Activated naive CD8-positive, alpha-beta T cell (primary cell): ENCODE measurements around the gene SCN5A.

Experiments used
- H3K27ac Mint-ChIP-seq: one replicate; pipeline ENCODE4 v1.8.0; 2021; ENCODE audit warnings: mixed read lengths
- H3K27me3 Mint-ChIP-seq: one replicate; pipeline ENCODE4 v1.8.0; 2021; ENCODE audit warnings: mixed read lengths
- H3K36me3 Mint-ChIP-seq: one replicate; pipeline ENCODE4 v1.8.0; 2021; ENCODE audit warnings: mixed read lengths
- H3K4me1 Mint-ChIP-seq: one replicate; pipeline ENCODE4 v1.8.0; 2021; ENCODE audit warnings: low read depth, mixed read lengths
- H3K4me3 Mint-ChIP-seq: one replicate; pipeline ENCODE4 v1.8.0; 2021; ENCODE audit warnings: mild to moderate bottlenecking, mixed read lengths
- H3K9me3 Mint-ChIP-seq: one replicate; pipeline ENCODE4 v1.8.0; 2021; ENCODE audit warnings: low read depth, mixed read lengths

The SCN5A gene

DNA sequence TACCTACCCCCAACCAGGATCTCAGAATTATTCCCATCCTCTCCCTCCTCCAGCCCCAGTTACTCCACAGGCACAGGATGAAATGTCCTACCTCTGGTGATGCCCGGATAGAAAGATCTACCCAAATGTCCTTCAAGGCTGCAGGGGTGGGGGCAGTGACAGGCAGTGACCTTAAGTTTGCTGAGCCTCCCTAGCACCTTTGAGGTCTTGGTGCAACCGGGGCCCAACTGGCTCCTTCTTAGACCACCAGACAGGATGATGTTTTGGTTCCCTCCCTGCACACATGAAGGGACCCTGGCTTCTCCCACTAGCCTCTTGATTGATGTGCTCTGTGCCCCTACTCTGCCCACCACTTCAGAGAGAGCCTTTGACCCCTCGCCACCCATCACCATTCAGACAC lies 117.0 kb downstream of the SCN5A start:
- Mint-ChIP-seq H3K36me3 (peaks cover 19% of the 10 kb centered on the region), H3K4me1 (peaks cover 2% of the 10 kb centered on the region), H3K27ac (no peak overlapping the region), H3K9me3 (no peaks in the 10 kb centered on the region), H3K27me3 (no peaks in the 10 kb centered on the region), H3K4me3 (no peak overlapping the region)

DNA sequence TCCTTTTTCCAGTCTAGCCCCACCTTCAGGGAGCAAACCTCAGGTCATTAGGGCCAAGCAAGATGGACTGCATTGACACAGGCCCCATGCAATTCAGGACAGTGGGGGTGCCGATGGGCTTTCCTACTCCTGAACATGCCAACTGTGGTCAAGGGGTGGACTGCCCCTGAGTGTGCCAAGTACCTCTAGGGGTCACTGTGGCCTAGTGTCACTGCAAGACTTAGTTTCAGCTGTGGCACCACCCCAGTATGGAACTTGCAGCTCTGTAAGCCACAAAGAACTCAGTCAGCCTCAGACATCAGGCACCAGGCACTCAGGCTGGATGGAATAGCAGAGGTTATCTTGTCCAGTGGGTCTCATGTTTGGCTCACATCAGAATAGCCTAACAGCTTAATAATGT lies 121.0 kb downstream of the SCN5A start:
- H3K4me3 Mint-ChIP-seq = no peak overlapping the region
- H3K27me3 Mint-ChIP-seq = no peaks in the 10 kb centered on the region
- H3K36me3 Mint-ChIP-seq = peaks cover 16% of the 10 kb centered on the region
- no peaks in the 10 kb centered on the region for H3K9me3 Mint-ChIP-seq
- no peaks in the 10 kb centered on the region for H3K4me1 Mint-ChIP-seq
- no peak overlapping the region for H3K27ac Mint-ChIP-seq

DNA sequence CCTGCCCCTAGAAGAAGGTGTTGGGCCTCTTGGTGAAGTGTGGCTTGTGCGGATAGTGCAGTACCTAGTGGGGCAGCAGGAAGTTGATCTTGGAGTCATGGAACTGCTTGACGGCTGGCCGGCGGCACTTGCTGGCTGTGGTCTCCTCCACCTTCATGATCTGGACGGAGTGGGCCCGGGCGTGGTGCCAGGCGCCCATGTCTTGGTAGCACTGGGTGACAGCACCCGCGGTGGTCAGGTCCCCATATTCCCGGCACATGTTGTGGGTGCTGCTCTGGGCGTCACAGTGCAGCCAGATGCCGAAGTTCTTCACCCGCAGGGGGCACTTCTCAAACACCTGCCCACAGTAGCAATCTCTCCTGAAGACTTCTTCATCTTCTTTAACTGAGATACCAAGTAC lies 122.7 kb downstream of the SCN5A start:
- H3K36me3 Mint-ChIP-seq = peaks cover 16% of the 10 kb centered on the region
- no peaks in the 10 kb centered on the region for H3K9me3 Mint-ChIP-seq

DNA sequence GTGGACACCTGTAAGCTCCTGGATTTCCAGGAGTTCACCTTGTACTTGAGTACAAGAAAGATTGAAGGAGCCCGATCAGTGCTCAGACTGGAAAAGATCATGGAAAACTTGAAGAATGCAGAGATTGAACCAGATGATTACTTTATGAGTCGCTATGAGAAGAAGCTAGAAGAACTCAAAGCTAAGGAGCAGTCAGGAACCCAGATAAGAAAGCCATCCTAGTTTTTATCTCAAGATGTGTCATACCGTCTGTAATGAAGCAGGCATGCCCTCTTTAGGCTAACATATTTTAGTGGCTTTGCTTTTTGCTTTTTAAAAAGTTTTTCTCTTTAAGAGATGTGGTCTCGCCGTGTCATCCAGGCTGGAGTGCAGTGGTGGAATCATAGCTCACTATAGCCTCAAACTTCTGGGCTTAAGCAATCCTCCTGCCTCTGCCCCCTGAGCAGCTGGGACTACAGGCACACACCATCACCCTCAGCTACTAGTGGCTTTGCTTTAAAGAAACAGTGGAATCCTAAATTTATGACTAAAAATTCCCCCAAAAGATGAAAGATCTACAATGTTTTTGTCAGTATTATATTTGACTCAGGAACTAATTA lies 125.2 kb downstream of the SCN5A start:
- H3K4me1 Mint-ChIP-seq = peaks cover 22% of the 10 kb centered on the region
- peaks cover 14% of the 10 kb centered on the region for H3K36me3 Mint-ChIP-seq
- no peak overlapping the region for H3K27ac Mint-ChIP-seq
- H3K4me3 Mint-ChIP-seq = no peak overlapping the region
- H3K27me3 Mint-ChIP-seq = no peaks in the 10 kb centered on the region
- H3K9me3 Mint-ChIP-seq = no peaks in the 10 kb centered on the region

More for the DNA sequence above, 122.7 kb downstream of the SCN5A start:
- Mint-ChIP-seq H3K4me1 (no peaks in the 10 kb centered on the region), H3K27me3 (no peaks in the 10 kb centered on the region), H3K27ac (no peak overlapping the region), H3K4me3 (no peak overlapping the region)

DNA sequence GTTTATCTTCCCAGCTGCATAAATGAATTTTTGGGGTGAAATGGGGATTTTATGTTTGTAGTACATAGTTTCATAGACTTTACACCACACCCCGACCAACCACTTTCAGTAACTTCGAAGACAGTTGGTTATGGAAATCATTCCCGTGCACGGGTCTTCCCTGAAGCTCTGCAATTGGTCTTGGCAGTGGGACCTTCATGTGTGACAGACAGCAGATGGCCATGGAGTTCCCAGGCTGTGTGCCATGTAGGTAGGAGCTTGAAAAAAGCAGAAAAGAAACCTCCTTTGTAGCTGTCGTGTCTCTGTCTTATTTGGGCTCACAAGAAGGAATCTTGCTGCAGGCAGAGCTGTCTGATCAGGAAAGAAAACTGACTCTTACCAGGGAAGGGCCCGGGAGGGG lies 127.5 kb downstream of the SCN5A start:
- no peak overlapping the region for H3K27ac Mint-ChIP-seq
- no peaks in the 10 kb centered on the region for H3K27me3 Mint-ChIP-seq
- peaks cover 11% of the 10 kb centered on the region for H3K36me3 Mint-ChIP-seq
- peaks cover 33% of the 10 kb centered on the region for H3K4me1 Mint-ChIP-seq
- H3K9me3 Mint-ChIP-seq = no peaks in the 10 kb centered on the region
- H3K4me3 Mint-ChIP-seq = no peak overlapping the region

DNA sequence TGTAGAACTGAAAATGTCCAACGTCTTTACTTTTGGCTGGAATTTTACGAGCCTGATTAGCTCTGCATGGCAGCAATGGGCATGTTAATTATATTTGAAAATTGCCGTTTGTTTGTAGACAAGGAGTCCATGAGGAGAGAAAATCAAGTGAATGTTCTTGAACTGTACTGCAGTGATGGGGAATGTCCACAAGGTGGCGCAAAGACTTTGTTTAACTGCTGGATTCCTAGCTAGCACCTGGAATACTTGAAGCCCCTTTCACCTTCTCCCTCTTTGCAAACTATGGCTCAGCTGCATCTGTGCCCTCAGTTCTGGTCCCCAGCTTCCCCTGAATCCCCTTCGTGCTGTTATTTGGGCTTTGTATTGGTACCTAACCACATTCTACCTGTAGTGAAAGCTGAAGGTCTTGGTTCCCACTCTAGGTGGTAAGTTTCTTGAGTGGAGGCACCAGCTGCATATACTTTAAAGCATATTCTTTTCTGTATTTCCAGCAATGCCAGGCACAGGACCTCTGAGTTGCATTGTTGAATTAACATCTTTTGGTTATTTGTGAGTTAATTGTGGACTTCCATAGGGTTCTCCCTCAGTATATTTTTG lies 128.0 kb downstream of the SCN5A start:
- peaks cover 33% of the 10 kb centered on the region for H3K4me1 Mint-ChIP-seq
- H3K27me3 Mint-ChIP-seq = no peaks in the 10 kb centered on the region
- no peak overlapping the region for H3K27ac Mint-ChIP-seq
- H3K36me3 Mint-ChIP-seq = peaks cover 13% of the 10 kb centered on the region
- no peak overlapping the region for H3K4me3 Mint-ChIP-seq
- no peaks in the 10 kb centered on the region for H3K9me3 Mint-ChIP-seq

DNA sequence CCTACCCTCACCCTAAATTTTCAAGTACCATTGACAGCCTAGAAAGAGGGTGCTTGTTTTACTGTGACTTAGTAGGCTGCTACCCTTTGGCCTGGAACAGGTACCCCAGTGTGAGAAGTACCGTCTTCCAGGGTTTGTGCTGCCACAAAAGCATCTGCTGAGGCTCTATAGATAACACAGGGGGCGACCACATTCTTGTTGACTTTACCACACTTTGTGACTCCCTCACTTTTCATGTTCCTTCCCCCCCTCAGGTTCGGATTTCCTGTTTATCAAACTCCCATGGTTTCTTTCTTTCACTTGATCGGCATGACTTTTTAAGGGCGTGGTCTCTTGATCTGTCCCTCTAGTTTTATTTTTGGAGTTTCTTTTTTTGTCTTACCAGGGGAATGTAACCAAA lies 129.8 kb downstream of the SCN5A start:
- Mint-ChIP-seq H3K36me3 (peaks cover 9% of the 10 kb centered on the region), H3K9me3 (no peaks in the 10 kb centered on the region), H3K4me3 (peak overlapping the region; percentile 38), H3K27me3 (no peaks in the 10 kb centered on the region), H3K27ac (peak overlapping the region; percentile 83), H3K4me1 (peaks cover 33% of the 10 kb centered on the region)

DNA sequence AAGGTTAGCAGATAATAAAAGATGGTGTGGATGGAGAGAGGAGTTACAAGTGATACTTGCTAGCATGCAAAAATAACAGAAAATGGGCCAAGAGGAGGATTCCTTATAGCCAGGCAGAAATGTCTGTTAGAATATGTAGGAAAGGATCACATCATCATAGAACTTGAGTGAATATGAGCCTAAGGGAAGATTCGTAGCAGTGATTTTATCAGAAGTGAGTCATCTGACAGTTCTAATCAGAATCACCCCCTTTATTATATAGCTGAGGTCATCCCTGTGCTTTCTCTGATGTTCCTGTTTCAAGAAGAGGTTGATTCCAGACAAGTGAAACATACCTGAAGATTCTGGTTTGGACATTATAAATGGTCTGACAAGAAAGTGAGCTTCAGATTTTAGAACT lies 130.5 kb downstream of the SCN5A start:
- peak overlapping the region; percentile 12 for H3K4me3 Mint-ChIP-seq
- no peaks in the 10 kb centered on the region for H3K9me3 Mint-ChIP-seq
- H3K27ac Mint-ChIP-seq = peak overlapping the region; percentile 46
- peaks cover 6% of the 10 kb centered on the region for H3K36me3 Mint-ChIP-seq
- no peaks in the 10 kb centered on the region for H3K27me3 Mint-ChIP-seq
- peaks cover 33% of the 10 kb centered on the region for H3K4me1 Mint-ChIP-seq

DNA sequence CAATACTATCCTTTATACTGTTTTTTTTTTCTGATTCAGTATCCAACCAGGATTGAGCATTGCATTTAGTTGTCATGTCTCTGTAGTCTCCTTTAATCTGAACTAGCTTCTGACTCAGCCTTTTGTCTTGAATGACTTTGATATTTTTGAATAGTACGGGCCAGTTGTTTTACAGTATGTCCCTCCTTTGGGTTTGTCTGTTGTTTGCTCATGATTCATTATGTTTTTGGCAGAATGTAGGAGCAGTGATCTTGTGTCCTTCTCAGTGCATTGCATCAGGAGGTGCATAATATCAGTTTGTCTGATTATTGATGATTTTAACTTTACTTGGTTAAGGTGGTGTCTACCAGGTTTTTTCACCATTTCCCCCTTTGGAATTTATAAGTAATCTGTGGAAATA lies 132.8 kb downstream of the SCN5A start:
- Mint-ChIP-seq H3K27me3 (no peaks in the 10 kb centered on the region), H3K36me3 (peaks cover 9% of the 10 kb centered on the region), H3K27ac (no peak overlapping the region), H3K4me1 (peaks cover 33% of the 10 kb centered on the region), H3K9me3 (no peaks in the 10 kb centered on the region), H3K4me3 (no peak overlapping the region)

DNA sequence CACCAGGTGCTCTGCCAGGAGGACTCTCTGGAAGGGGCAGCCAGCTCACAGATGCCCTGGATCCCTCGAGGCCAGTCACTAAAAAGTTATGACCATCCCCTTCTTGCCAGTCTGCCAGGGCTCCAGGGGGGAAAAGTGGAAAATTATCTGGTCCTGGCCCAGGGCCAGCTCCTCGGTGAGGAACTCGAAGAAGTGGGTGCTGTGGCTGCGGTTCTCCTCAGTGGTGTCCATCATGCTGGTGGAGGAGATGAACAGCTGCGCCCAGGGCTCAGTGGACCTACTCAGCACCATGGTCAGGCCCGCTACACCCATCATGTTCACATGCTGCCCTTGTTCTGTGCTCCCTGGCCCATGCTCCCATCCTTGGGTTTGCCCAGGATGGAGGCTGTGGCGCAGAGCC lies 134.1 kb downstream of the SCN5A start:
- peaks cover 22% of the 10 kb centered on the region for H3K4me1 Mint-ChIP-seq
- no peaks in the 10 kb centered on the region for H3K27me3 Mint-ChIP-seq
- H3K36me3 Mint-ChIP-seq = peaks cover 12% of the 10 kb centered on the region
- H3K4me3 Mint-ChIP-seq = no peak overlapping the region
- H3K27ac Mint-ChIP-seq = no peak overlapping the region
- no peaks in the 10 kb centered on the region for H3K9me3 Mint-ChIP-seq

DNA sequence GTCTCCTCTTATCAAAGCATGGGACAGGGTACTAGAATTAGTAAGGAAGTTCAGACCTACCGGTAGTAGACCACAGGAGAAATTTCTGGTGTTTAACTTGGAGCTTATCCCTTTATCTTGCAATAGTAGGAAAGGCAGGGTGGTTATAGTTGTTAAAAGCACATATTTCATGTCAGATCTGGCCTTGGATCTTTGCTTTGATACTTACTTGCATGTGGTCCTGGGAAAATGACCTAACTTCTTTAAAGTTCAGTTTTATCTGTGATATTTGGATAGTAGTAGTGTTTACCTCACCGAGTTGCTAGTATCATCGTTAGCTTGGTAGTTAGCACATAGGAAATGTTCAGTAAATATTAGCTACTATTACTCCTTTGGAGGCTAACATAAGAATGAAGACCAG lies 137.9 kb downstream of the SCN5A start:
- Mint-ChIP-seq H3K4me1 (no peaks in the 10 kb centered on the region), H3K9me3 (no peaks in the 10 kb centered on the region), H3K27ac (no peak overlapping the region), H3K4me3 (no peak overlapping the region), H3K27me3 (no peaks in the 10 kb centered on the region), H3K36me3 (peaks cover 19% of the 10 kb centered on the region)

DNA sequence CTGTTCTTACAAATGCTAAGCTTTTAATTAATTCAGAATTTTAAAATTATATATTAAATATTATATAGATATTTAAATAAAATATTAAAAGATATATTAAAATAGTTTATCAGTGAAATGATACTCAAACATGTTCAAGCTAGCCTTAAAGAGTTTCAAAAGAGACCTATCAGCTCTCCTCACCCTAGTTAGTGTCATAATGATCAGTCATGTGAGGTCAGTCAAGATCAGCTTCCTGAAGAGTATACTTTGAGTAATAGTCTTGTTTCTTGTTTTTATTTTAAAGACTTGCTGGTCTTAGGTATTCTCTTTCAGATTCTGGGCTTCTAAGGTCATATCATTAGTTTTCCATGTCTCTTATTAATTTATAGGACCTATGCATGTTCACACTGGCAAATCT lies 138.9 kb downstream of the SCN5A start:
- H3K27me3 Mint-ChIP-seq = no peaks in the 10 kb centered on the region
- H3K9me3 Mint-ChIP-seq = no peaks in the 10 kb centered on the region
- H3K4me3 Mint-ChIP-seq = no peak overlapping the region
- H3K4me1 Mint-ChIP-seq = no peaks in the 10 kb centered on the region
- no peak overlapping the region for H3K27ac Mint-ChIP-seq
- peaks cover 16% of the 10 kb centered on the region for H3K36me3 Mint-ChIP-seq

DNA sequence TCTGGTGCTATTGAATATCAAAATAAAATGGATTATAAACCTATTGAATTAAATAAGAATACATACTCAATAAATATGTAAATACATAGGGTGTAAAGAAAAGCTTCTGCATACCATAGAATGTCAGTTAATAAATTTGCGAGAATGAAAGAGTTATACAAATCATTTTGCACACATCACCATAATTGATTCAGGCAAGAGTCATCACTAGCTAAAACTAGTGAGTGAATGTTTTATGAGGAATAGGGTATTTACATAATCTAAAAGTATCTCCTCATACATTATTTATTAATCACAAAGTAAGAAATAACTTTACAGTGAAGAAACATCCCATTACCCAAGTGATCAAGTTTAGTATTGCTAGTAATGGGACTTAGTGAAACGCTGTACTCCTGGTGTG lies 139.8 kb downstream of the SCN5A start:
- Mint-ChIP-seq H3K4me1 (no peaks in the 10 kb centered on the region), H3K4me3 (no peak overlapping the region), H3K27me3 (no peaks in the 10 kb centered on the region), H3K27ac (no peak overlapping the region), H3K9me3 (no peaks in the 10 kb centered on the region), H3K36me3 (peaks cover 17% of the 10 kb centered on the region)

DNA sequence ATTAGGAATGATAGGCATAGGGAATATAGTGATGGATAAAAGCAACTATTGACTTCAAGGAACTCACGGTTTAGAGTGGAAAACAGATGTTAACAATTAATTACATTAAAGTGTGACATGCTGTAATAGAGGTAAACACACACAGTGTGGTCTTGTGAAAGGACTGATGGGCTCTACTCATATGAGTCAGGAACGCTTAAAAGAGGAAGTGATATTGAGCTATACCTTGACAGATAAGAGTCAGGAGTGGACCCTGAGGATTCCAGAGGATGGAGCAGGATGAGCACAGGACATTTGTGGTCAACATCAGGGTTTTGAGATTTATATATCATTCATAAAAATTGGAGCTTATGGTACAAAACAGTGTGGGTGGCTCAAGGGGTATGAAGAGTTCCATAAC lies 142.4 kb downstream of the SCN5A start:
- Mint-ChIP-seq H3K36me3 (peaks cover 20% of the 10 kb centered on the region), H3K4me1 (no peaks in the 10 kb centered on the region), H3K9me3 (no peaks in the 10 kb centered on the region), H3K27ac (no peak overlapping the region), H3K27me3 (no peaks in the 10 kb centered on the region), H3K4me3 (no peak overlapping the region)

DNA sequence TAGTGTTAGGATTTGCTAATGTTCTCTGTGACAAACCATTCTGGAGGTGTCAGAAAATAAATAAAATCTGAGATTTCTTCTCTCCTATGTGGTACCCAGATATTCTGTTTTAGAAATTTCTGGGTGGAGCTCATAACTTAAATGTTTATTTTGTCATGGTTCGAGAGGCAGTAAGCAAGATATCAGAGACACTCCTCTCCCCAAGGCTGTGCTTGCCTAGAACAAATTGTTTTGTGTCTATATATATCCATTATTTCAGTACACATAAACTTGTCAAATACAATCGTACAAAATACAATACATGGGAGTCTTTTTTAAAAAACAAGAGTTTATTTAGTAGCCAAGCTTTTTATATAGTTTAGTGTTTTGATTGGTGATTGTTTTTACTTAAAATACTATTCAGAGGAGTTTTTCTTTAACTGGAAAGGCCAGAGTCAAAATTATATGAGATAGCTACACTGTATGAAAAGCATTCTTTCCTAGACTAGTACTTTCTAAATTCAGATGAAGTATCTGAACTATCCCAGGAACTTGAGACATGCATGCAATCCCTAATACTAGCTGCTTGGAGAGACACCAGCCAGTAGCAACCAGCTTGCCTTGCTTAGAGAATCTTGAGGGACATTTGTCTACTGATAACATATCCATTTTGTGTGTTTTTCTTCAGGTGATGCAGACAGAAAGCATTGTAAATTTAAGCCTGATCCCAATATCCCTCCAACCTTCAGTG lies 148.6 kb downstream of the SCN5A start:
- Mint-ChIP-seq H3K36me3 (peaks cover 13% of the 10 kb centered on the region), H3K9me3 (no peaks in the 10 kb centered on the region), H3K4me3 (no peak overlapping the region), H3K4me1 (peaks cover 20% of the 10 kb centered on the region), H3K27me3 (no peaks in the 10 kb centered on the region), H3K27ac (no peak overlapping the region)
